Peyer's patch (tissue), 4 donors: ENCODE measurements around the gene KIAA0040.

ENCODE experiments used
- POLR2A ChIP-seq, 2 donors: fragments of 450-650 bp; IDR thresholded peaks; one replicate each; pipeline ENCODE4 v1.5.1; 2017; ENCODE audit warnings: antibody characterized with exemption in 2 of 2, mild to moderate bottlenecking in 2 of 2, moderate library complexity in 2 of 2
- TF ChIP-seq, protein P1 (sequence below), 6 experiments: fragments of 450-650 bp in 4 of 6; fragments of 200-600 bp in 2 of 6; sonication (generic) in 1 of 6; IDR thresholded peaks; one replicate each; pipeline ENCODE4 v1.5.1; 2017 to 2019; ENCODE audit warnings: antibody characterized with exemption in 6 of 6, mild to moderate bottlenecking in 3 of 6, moderate library complexity in 1 of 6

DNA sequence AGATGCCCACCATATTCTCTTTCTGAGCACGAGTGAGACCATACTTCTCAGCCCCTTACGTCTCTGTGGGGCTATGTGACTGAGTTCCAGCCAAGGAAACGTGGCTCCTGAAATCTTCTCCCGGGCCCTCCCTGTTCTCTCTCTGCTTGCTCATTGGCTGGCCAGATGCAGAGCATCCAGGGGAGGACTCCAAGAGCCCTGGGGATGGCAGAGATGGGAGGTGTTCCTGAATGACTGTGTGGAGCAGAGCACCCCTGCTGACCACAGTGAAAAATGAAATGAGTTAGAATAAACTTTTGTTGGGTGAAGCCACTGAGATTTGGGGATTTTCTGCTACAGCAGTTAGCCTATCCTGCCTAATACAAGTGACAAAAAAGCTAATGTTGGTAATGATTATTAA lies 23.8 kb downstream of the KIAA0040 start:
- TF ChIP-seq, protein P1, sequence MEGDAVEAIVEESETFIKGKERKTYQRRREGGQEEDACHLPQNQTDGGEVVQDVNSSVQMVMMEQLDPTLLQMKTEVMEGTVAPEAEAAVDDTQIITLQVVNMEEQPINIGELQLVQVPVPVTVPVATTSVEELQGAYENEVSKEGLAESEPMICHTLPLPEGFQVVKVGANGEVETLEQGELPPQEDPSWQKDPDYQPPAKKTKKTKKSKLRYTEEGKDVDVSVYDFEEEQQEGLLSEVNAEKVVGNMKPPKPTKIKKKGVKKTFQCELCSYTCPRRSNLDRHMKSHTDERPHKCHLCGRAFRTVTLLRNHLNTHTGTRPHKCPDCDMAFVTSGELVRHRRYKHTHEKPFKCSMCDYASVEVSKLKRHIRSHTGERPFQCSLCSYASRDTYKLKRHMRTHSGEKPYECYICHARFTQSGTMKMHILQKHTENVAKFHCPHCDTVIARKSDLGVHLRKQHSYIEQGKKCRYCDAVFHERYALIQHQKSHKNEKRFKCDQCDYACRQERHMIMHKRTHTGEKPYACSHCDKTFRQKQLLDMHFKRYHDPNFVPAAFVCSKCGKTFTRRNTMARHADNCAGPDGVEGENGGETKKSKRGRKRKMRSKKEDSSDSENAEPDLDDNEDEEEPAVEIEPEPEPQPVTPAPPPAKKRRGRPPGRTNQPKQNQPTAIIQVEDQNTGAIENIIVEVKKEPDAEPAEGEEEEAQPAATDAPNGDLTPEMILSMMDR (IDR thresholded peaks at IDR 0.05): no peak
- no peak for TF ChIP-seq POLR2A (IDR thresholded peaks at IDR 0.05)
